SK-N-SH (cell line): ENCODE results near the gene QSER1. TPM values are rescaled to one million over a fixed set of nuclear protein-coding genes. Genes with fewer than 3 reads are reported as not detected.

Experiments used
- CTCF ChIA-PET: fragments of 300-600, 350-600 bp; formaldehyde crosslinking; extraction: SDS; loops from one replicate; lab custom pipeline; 2021; lab: Yijun Ruan, JAX
- POLR2A ChIA-PET: fragments of 350-600 bp; sonication (Branson Sonifier 250); formaldehyde crosslinking; extraction: SDS; loops from one replicate; lab custom pipeline; 2020; ENCODE audit warnings: antibody characterized with exemption, inconsistent platforms; lab: Yijun Ruan, JAX
- DNase-seq: peaks from one replicate; pipeline ENCODE4 v3.0.0; 2012
- H2AFZ ChIP-seq: fragments of 200-600 bp; sonication (generic); 2 replicates; pipeline ENCODE4 v1.8.1; 2016; ENCODE audit warnings: antibody characterized with exemption, mild to moderate bottlenecking, low read depth
- H3F3A ChIP-seq: fragments of 200-600 bp; sonication (generic); replicated peaks from 2 replicates; pipeline ENCODE3; 2016; ENCODE audit warnings: antibody characterized with exemption, mild to moderate bottlenecking; ENCODE audit not compliant: insufficient read depth
- H3K27ac ChIP-seq, 2 experiments: fragments of 200-500 bp in 1 of 2; fragments of 200-600 bp in 1 of 2; sonication (Bioruptor generic) in 1 of 2; sonication (generic), shearing (Covaris generic) in 1 of 2; 2 replicates each; pipeline versions ENCODE4 v1.5.1 to v1.6.1; 2014 to 2016; ENCODE audit warnings: low read depth in 2 of 2, inconsistent platforms in 1 of 2, low read length in 1 of 2, mild to moderate bottlenecking in 1 of 2, mixed read lengths in 1 of 2
- H3K27me3 ChIP-seq: fragments of 200-600 bp; sonication (generic), shearing (Covaris generic); 2 replicates; pipeline ENCODE4 v1.6.1; 2016; ENCODE audit warnings: mixed run types; ENCODE audit not compliant: insufficient read depth
- H3K36me3 ChIP-seq, 2 experiments: fragments of 200-500 bp in 1 of 2; fragments of 200-600 bp in 1 of 2; sonication (Bioruptor generic) in 1 of 2; sonication (generic) in 1 of 2; replicated peaks in 1 of 2; 2 replicates each; pipeline versions ENCODE3 to v1.5.1; 2014 to 2016; ENCODE audit warnings: low read length in 1 of 2, mild to moderate bottlenecking in 1 of 2; ENCODE audit not compliant: insufficient read depth in 2 of 2, control insufficient read depth in 1 of 2
- H3K4me1 ChIP-seq, 2 experiments: fragments of 200-500 bp in 1 of 2; fragments of 200-600 bp in 1 of 2; sonication (Bioruptor generic) in 1 of 2; sonication (generic), shearing (Covaris generic) in 1 of 2; 2 replicates each; pipeline versions ENCODE4 v1.5.1 to v1.6.1; 2014 to 2016; ENCODE audit warnings: low read depth in 1 of 2, low read length in 1 of 2, mixed run types in 1 of 2; ENCODE audit not compliant: insufficient read depth in 2 of 2, control insufficient read depth in 1 of 2
- H3K4me2 ChIP-seq: fragments of 200-600 bp; sonication (generic), shearing (Covaris generic); 2 replicates; pipeline ENCODE4 v1.6.1; 2017; ENCODE audit warnings: mixed run types
- H3K4me3 ChIP-seq, 2 experiments: fragments of 200-500 bp in 1 of 2; fragments of 200-600 bp in 1 of 2; sonication (Bioruptor generic) in 1 of 2; sonication (generic), shearing (Covaris generic) in 1 of 2; 2 replicates each; pipeline versions ENCODE4 v1.5.1 to v1.8.1; 2014 to 2016; ENCODE audit warnings: low read depth in 2 of 2, inconsistent platforms in 1 of 2, low read length in 1 of 2, mild to moderate bottlenecking in 1 of 2, mixed read lengths in 1 of 2, moderate library complexity in 1 of 2
- H3K79me2 ChIP-seq: fragments of 200-600 bp; sonication (generic); 2 replicates; pipeline ENCODE4 v1.8.1; 2017; ENCODE audit warnings: mild to moderate bottlenecking; ENCODE audit not compliant: insufficient read depth
- H3K9ac ChIP-seq: fragments of 200-600 bp; sonication (generic); 2 replicates; pipeline ENCODE4 v1.6.1; 2017; ENCODE audit warnings: mixed run types
- H3K9me2 ChIP-seq: fragments of 200-600 bp; sonication (generic); 2 replicates; pipeline ENCODE4 v1.6.1; 2017; ENCODE audit warnings: mixed run types
- H3K9me3 ChIP-seq: fragments of 200-600 bp; sonication (generic); 2 replicates; pipeline ENCODE4 v1.6.1; 2017; ENCODE audit warnings: mixed run types, mild to moderate bottlenecking, moderate library complexity
- H4K20me1 ChIP-seq: fragments of 200-600 bp; sonication (generic); 2 replicates; pipeline ENCODE4 v1.6.1; 2017; ENCODE audit warnings: mild to moderate bottlenecking, mixed run types; ENCODE audit not compliant: insufficient read depth
- EP300 ChIP-seq, 2 experiments: IDR thresholded peaks; 2 replicates each; pipeline versions ENCODE4 v1.4.0 to v1.6.1; 2012; ENCODE audit warnings: borderline replicate concordance in 1 of 2, low read depth in 1 of 2, low read length in 1 of 2
- EZH2phosphoT487 ChIP-seq: fragments of 200-600 bp; sonication (generic); IDR thresholded peaks from 2 replicates; pipeline ENCODE4 v1.6.1; 2017; ENCODE audit warnings: low read depth, mixed run types, mild to moderate bottlenecking, antibody characterized with exemption, moderate library complexity, borderline replicate concordance
- FOSL2 ChIP-seq: IDR thresholded peaks from 2 replicates; pipeline ENCODE4 v1.4.0; 2012; ENCODE audit warnings: low read depth, mild to moderate bottlenecking, moderate library complexity, borderline replicate concordance
- MXI1 ChIP-seq: IDR thresholded peaks from 2 replicates; pipeline ENCODE4 v1.6.1; 2012; ENCODE audit warnings: mild to moderate bottlenecking, low read depth, low read length, improper control_type of control experiment
- NFIC ChIP-seq: IDR thresholded peaks from 2 replicates; pipeline ENCODE4 v1.4.0; 2012; ENCODE audit warnings: borderline replicate concordance
- POLR2AphosphoS5 ChIP-seq: IDR thresholded peaks from 2 replicates; pipeline ENCODE4 v1.6.1; 2012; ENCODE audit warnings: low read depth, low read length
- SIN3A ChIP-seq: IDR thresholded peaks from 2 replicates; pipeline ENCODE4 v1.6.1; 2012; ENCODE audit warnings: low read depth, mild to moderate bottlenecking, low read length, moderate library complexity, borderline replicate concordance
- TAF1 ChIP-seq: IDR thresholded peaks from 2 replicates; pipeline ENCODE4 v1.6.1; 2012; ENCODE audit warnings: low read depth, mild to moderate bottlenecking, low read length, moderate library complexity, borderline replicate concordance
- TCF12 ChIP-seq: IDR thresholded peaks from 2 replicates; pipeline ENCODE4 v1.4.0; 2012
- TEAD4 ChIP-seq: IDR thresholded peaks from 2 replicates; pipeline ENCODE4 v1.4.0; 2012; ENCODE audit warnings: mild to moderate bottlenecking, borderline replicate concordance; ENCODE audit not compliant: insufficient read depth
- WGBS: methylation state at CpG from one replicate; pipeline ENCODE4 v1.1.6; 2017; ENCODE audit warnings: low lambda C conversion rate; 5-methylcytosine and 5-hydroxymethylcytosine counted together
- polyA plus RNA-seq, 3 experiments: library from polyadenylated mRNA; depleted of rRNA; stranded (reverse); fragments of >200 nt; gene quantifications; 2 replicates each; pipeline ENCODE4 v1.2.3, GENCODE V29; 2012
- TF ChIP-seq, protein P1 (sequence below): fragments of 150-350 bp; IDR thresholded peaks from 2 replicates; pipeline ENCODE4 v1.6.1; 2016; ENCODE audit warnings: mild to moderate bottlenecking, low read depth, low read length
- TF ChIP-seq, protein P2 (sequence below): fragments of 150-350 bp; IDR thresholded peaks from 2 replicates; pipeline ENCODE4 v1.6.1; 2017; ENCODE audit warnings: antibody characterized with exemption, low read length, low read depth, borderline replicate concordance
- TF ChIP-seq, protein P3 (sequence below): IDR thresholded peaks from 2 replicates; pipeline ENCODE4 v1.4.0; 2012; ENCODE audit warnings: low read depth, borderline replicate concordance

QSER1 gene
- polyA plus RNA-seq, 1 of the 3 experiments (the other 2 are of a cell fraction), result 4.2 TPM

DNA sequence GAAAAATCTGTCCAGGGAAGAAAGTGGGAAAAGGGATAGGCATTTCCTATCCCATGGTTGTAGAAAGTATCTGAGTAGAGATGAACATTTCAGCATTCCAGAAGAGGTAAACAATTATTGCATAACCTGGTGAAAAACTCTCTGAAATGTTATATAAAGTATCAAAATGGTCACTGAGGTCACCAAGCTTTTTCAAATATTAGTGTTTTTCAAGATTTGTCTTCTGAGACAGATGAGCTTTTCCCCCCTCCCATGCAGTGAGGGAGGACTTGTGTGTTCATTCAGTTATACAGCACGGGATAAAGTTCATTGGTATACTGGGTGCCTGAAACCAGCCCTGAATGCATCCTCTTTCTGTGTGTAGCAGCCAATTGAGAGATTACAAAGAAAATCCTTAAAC is 121.1 kb downstream of the QSER1 start:
- Histone ChIP-seq H3F3A (peaks cover 21% of the 10 kb centered on the region), H3K4me1 (peaks cover 5 to 29% of the 10 kb centered on the region in 2 experiments; a peak in 3 of 4 replicates), H3K9me2 (no peaks in the 10 kb centered on the region), H3K4me3 (no peak overlapping the region), H4K20me1 (no peaks in the 10 kb centered on the region), H3K27ac (no peak overlapping the region), H3K9me3 (no peaks in the 10 kb centered on the region), H3K79me2 (peaks cover 18% of the 10 kb centered on the region; the same call in 1 of the 2 replicates), H2AFZ (no peak overlapping the region), H3K9ac (no peak overlapping the region), H3K4me2 (no peak overlapping the region), H3K36me3 (no peaks in the 10 kb centered on the region), H3K27me3 (no peaks in the 10 kb centered on the region)
- TF ChIP-seq, protein P1, sequence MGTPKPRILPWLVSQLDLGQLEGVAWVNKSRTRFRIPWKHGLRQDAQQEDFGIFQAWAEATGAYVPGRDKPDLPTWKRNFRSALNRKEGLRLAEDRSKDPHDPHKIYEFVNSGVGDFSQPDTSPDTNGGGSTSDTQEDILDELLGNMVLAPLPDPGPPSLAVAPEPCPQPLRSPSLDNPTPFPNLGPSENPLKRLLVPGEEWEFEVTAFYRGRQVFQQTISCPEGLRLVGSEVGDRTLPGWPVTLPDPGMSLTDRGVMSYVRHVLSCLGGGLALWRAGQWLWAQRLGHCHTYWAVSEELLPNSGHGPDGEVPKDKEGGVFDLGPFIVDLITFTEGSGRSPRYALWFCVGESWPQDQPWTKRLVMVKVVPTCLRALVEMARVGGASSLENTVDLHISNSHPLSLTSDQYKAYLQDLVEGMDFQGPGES, result no peak
- TF ChIP-seq NFIC (no peak), POLR2AphosphoS5 (no peak), SIN3A (no peak), EZH2phosphoT487 (no peak), EP300 (IDR thresholded peaks at IDR 0.05; ENCODE audit: borderline replicate concordance in 1 of 2, low read depth in 1 of 2, low read length in 1 of 2) (no peak), TAF1 (no peak), FOSL2 (no peak), TEAD4 (no peak), TCF12 (no peak), MXI1 (no peak)
- TF ChIP-seq, protein P2, sequence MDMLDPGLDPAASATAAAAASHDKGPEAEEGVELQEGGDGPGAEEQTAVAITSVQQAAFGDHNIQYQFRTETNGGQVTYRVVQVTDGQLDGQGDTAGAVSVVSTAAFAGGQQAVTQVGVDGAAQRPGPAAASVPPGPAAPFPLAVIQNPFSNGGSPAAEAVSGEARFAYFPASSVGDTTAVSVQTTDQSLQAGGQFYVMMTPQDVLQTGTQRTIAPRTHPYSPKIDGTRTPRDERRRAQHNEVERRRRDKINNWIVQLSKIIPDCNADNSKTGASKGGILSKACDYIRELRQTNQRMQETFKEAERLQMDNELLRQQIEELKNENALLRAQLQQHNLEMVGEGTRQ, result no peak
- TF ChIP-seq, protein P3, sequence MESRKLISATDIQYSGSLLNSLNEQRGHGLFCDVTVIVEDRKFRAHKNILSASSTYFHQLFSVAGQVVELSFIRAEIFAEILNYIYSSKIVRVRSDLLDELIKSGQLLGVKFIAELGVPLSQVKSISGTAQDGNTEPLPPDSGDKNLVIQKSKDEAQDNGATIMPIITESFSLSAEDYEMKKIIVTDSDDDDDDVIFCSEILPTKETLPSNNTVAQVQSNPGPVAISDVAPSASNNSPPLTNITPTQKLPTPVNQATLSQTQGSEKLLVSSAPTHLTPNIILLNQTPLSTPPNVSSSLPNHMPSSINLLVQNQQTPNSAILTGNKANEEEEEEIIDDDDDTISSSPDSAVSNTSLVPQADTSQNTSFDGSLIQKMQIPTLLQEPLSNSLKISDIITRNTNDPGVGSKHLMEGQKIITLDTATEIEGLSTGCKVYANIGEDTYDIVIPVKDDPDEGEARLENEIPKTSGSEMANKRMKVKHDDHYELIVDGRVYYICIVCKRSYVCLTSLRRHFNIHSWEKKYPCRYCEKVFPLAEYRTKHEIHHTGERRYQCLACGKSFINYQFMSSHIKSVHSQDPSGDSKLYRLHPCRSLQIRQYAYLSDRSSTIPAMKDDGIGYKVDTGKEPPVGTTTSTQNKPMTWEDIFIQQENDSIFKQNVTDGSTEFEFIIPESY, result no peak
- ChIA-PET POLR2A (no interaction called here), CTCF (interaction anchor here (1.0 kb wide), 1 partner anchor 13 kb away, joined by 3 read pairs; no protein-coding TSS in a partner anchor)
- no peak for DNase-seq
- 73% methylated on average over 1 of the region's 1 CpG for WGBS
